NCI-H460 (cell line): ENCODE data around the gene RFPL4AL1. TPM values are rescaled to one million over a fixed set of nuclear protein-coding genes. Genes with fewer than 3 reads are reported as not detected.
"Not testable (repeated sequence)": the region's sequence is repeated elsewhere in the genome, so short reads cannot be mapped to it uniquely, and the experiment has no call there.

Source experiments
- DNase-seq: peaks from one replicate; pipeline ENCODE4 v3.0.0-alpha.2; 2016; ENCODE audit warnings: low read depth; ENCODE audit errors: extremely low read depth
- polyA plus RNA-seq: library from polyadenylated mRNA; depleted of rRNA; stranded (reverse); fragments of >200 nt; gene quantifications from 2 replicates; pipeline ENCODE4 v1.2.3, GENCODE V29; 2014; cell fraction: nucleus; rRNA removed
- total RNA-seq: library from RNA; depleted of rRNA; stranded (reverse); fragments of >200 nt; shearing (Covaris generic); gene quantifications from 2 replicates; pipeline ENCODE4 v1.2.3, GENCODE V29; 2014; rRNA removed

The RFPL4AL1 gene
- total RNA-seq, result not detected in 2 replicates
- polyA plus RNA-seq, result not detected in 2 replicates

- not testable (repeated sequence) for DNase-seq
Measured at GRCh38 chr19:55768818-55769217, at the start of gene RFPL4AL1. TSS of gene RFPL4AL1 (plus strand) at chr19:55769118. CDS start at chr19:55771805, 2,687 bp downstream.

DNA sequence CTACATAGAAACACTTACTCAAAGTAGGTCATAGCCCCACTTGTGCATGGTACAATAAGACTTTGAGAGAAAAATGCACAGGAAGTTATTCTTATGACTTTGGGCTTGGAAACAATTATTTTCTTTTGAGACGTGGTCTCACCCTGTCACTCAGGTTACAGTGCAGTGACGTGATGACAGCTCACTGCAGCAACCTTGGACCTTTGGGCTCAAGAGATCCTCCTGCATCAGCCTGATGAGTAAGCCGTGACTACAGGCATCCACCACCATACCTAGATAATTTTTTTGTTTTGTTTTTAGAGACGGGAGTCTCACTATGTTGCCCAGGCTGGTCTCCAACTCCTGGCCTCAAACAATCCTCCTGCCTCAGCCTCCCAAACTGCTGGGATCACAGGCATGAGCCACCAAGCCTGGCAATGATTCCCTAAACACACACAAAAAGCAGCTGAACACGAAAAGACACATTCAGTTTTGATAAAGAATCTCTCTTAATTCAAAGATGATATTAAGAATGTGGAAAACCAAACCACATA lies 48.6 kb upstream of the RFPL4AL1 start:
- DNase-seq, result no peak

DNA sequence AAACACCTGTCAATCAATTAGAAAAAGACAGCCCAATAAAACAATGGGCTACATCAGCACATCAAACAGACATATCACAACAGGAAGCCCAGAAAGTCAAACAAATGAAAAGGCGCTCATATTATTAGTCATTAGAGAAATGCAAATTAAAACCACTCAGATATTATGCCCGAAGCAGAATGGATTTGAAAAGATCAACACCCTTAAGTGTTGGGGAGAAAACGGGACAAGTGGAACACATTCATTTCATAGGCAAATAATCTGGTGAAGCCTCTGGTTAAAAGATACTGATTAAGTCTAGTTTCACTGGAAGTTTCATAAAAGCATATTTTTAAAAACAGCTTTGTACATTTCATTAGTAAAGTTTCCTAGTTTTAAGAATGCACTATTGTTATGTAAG lies 48.1 kb upstream of the RFPL4AL1 start:
- DNase-seq, result no peak

GRCh38 chr19:55723491-55723890 lies 45.4 kb upstream of the RFPL4AL1 start:
- DNase-seq, result no peak

GRCh38 chr19:55730378-55730777 lies 38.5 kb upstream of the RFPL4AL1 start:
- DNase-seq, result not testable (repeated sequence)

- no peak for DNase-seq
Measured at GRCh38 chr19:55738302-55738701, 30.6 kb upstream of the RFPL4AL1 start, which contains the start of gene NLRP9. TSS of gene NLRP9 (minus strand) at chr19:55738402. CDS start at chr19:55738374, 28 bp downstream.

GRCh38 chr19:55750715-55751114 lies 18.2 kb upstream of the RFPL4AL1 start:
- DNase-seq, result no peak

DNA sequence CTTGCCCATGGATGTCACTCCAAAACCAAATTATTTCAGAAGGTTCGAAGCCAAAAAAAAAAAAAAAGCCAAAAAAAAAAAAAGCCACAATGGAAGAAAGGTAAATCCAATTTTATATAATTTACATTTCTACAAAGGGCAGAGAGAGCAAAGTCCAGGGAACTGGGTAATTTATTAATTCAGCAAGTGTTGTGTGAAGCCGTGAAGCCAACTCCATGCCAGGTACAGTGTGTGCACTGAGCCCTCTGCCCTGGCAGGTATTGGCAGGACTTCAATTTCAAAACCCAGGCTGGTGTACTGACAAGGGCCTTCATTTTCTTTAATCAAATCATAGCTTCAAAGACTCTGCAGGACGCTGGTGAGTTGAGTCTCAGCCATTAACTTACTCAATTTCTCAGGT lies 15.5 kb upstream of the RFPL4AL1 start:
- no peak for DNase-seq

GRCh38 chr19:55756808-55757207 lies 12.1 kb upstream of the RFPL4AL1 start:
- DNase-seq, result not testable (repeated sequence)

DNA sequence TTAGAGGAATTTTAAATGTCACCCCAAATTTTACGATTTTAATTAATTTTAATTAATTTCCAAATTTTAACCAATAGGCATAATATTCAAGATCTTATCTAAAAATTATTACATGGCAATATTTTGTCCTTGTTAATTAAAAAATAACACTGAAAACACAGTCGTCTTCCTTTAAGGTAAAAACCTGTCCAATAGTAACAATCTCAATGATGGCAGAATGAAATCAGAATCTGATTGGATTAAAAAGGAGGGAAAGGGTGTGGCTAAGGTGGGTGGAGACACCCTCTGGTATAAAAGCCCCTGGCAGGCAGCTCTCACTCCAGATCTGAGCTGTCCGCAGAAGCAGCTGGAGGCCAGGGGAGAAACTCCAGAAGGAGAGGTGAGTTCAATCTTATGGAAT lies 10.1 kb upstream of the RFPL4AL1 start, which contains the start of gene RFPL4A:
TSS of gene RFPL4A (plus strand) at position 301 of the 400 bp plus-strand sequence. CDS start 2,704 bp downstream, outside the sequence.
- DNase-seq, result not testable (repeated sequence)

DNA sequence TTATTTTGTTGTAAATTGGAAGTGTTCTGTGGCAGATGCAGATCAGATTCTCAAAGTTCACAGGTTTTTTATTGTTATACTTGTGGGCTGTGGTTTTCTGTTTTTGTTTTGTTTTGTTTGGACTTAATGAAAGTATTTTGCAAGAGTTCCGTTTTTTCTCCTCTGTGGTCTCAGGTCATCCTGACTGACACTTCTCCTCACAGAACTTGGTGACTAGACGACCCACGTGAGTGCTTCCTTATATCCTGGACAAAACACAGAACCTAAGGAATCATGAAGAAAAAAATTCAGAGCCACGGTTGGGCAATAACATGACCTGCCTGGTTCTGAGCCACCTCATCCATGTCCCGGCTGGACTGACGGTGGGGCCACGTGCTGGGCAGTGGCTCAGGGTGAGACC lies 2.5 kb upstream of the RFPL4AL1 start:
- DNase-seq, result no peak

DNA sequence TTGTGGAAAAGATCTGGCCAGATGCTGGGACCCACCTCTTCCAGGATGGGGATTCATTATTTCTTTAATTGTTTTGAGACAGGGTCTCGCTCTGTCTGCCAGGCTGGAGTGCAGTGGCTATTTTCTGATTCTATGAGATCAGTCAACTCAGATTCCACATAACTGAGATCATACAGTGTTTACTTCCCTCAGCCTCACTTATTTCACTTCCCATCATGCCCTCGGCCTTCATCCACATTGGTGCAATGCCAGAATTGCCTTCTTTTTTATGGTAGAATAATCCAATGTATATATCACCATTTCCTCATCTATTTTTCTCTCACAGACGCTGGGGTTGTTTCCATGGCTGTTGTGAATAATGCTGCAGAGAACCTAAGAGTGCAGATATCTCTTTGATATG lies 714 bp downstream of the RFPL4AL1 start:
- DNase-seq, result not testable (repeated sequence)

GRCh38 chr19:55777528-55777927 lies 8.6 kb downstream of the RFPL4AL1 start:
- no peak for DNase-seq

DNA sequence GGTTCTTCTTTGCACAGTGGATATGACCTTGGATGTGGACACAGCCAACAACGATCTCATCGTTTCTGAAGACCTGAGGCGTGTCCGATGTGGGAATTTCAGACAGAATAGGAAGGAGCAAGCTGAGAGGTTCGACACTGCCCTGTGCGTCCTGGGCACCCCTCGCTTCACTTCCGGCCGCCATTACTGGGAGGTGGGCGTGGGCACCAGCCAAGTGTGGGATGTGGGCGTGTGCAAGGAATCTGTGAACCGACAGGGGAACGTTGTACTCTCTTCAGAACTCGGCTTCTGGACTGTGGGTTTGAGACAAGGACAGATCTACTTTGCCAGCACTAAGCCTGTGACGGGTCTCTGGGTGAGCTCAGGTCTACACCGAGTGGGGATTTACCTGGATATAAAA lies 9.4 kb downstream of the RFPL4AL1 start:
- no peak for DNase-seq

GRCh38 chr19:55781112-55781511 lies 12.2 kb downstream of the RFPL4AL1 start:
- DNase-seq, result no peak

GRCh38 chr19:55795021-55795420 lies 26.1 kb downstream of the RFPL4AL1 start:
- DNase-seq, result no peak

DNA sequence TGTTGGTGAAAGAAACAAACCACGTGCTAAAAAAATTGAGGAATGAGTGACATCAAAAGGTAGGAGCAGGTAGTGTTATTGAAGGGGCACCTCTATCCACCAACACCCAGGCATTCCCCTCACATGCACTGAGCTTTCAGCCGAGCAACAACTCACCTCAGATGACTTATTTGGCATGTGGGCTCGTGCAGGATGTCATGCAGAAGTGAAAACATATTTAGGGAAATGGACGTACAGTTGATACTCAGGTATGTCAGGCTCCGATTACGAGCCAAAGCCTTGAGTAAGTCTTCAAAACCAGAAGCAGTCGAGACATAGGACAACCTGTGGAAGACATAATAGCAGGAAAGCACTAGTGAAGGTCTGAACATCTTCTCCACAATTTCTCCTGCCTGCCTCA lies 32.5 kb downstream of the RFPL4AL1 start:
- DNase-seq, result no peak

- no peak for DNase-seq
Measured at GRCh38 chr19:55802281-55802680, 33.4 kb downstream of the RFPL4AL1 start.

DNA sequence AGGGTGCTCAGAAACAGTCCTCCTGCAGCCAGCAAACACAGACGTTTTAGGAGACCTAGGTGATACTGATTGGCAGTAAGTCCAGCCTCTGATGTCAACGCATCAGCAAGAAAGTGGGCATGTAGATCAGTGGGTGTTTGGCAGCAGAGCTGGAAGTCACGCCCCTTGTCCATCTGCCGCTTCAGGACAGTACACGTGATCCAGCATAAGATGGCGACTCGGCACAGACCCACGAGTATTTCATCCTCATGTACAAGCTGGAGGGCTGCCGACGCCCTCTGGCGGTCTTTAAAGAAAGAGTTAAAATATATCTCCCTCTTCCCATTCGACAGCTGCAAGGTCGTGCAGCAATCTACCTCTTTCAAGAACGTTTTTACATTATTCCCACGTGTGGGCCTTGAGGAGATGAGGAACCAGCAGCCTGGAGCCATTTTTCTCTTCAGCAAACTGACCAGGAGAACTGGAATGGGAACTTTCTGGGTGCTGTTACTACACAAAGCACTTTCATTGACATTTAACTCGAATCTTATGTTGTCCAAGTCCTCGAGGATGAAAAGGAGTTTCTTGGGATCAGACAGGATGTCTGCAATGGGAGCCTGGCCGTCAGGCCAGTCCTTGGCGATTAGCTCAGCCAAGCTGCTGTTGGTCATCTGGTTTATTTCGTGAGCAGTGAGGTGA lies 40.6 kb downstream of the RFPL4AL1 start:
- peak; percentile 63 for DNase-seq

DNA sequence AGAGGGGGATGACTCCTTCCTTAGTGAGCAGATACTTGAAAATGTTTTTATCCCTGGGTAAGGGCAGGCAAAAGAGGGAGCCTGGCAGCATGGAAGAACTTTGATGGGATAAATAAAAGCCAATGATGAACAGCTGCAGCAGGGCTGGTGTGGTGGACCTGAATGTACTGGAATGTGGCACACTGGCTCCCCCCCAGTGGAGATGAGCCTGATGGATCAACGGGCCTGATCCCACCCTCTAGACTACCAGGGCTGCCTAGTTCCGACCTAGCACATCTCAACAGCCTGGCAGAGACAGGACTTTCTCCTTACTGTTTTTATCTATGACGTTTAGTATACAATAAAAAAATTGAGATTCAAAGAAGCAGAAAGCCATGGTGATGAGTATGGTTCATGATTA lies 42.4 kb downstream of the RFPL4AL1 start:
- DNase-seq, result no peak

- DNase-seq, result no peak
Measured at GRCh38 chr19:55812449-55812848, 43.5 kb downstream of the RFPL4AL1 start.

GRCh38 chr19:55813906-55814305 lies 45.0 kb downstream of the RFPL4AL1 start:
- DNase-seq, result no peak
